Upper lobe of right lung (tissue), 1 donor: ENCODE results near the gene TMEM106C. TPM values are rescaled to one million over a fixed set of nuclear protein-coding genes. Genes with fewer than 3 reads are reported as not detected.

Experiments
- ATAC-seq: fragments of 200-7000 bp; cut with Tn5 transposase; one replicate; pipeline ENCODE4 v1.9.1; 2020; ENCODE audit warnings: mild to moderate bottlenecking, moderate library complexity
- DNase-seq: peaks from one replicate; pipeline ENCODE4 v3.0.0-alpha.2; 2020
- H3K27ac ChIP-seq: fragments of 200-600 bp; one replicate; pipeline ENCODE4 v1.8.0; 2022
- H3K27me3 ChIP-seq: fragments of 200-600 bp; one replicate; pipeline ENCODE4 v1.8.0; 2022; ENCODE audit warnings: mild to moderate bottlenecking
- H3K36me3 ChIP-seq: fragments of 200-600 bp; one replicate; pipeline ENCODE4 v1.8.0; 2022
- H3K4me1 ChIP-seq: fragments of 200-600 bp; one replicate; pipeline ENCODE4 v1.8.0; 2022
- H3K4me3 ChIP-seq: fragments of 200-600 bp; one replicate; pipeline ENCODE4 v1.8.0; 2022; ENCODE audit warnings: mild to moderate bottlenecking
- H3K9me3 ChIP-seq: fragments of 200-600 bp; one replicate; pipeline ENCODE4 v1.8.0; 2022
- intact Hi-C: fragments of 100-400 bp; cut with DNase I; formaldehyde crosslinking; loops from one replicate; pipeline ENCODE4 v1.11.0; 2022
- total RNA-seq: library from RNA; stranded (reverse); fragmentation: NEBNext Ultra II Directional; extraction: Animal tissue kit (Norgen Biotek cat#: 25700); gene quantifications from one replicate; pipeline ENCODE4 v1.2.1, GENCODE V29; 2021
- TF ChIP-seq, protein P1 (sequence below): fragments of 200-600 bp; IDR thresholded peaks from one replicate; pipeline ENCODE4 v1.8.0; 2022; ENCODE audit warnings: antibody characterized with exemption
- donor health status: DM: no; HTN: yes; CAD: no; lungs with severe emphysema.

TMEM106C gene
- total RNA-seq, 1 donor from 2014 or later, result 45.4 TPM

DNA sequence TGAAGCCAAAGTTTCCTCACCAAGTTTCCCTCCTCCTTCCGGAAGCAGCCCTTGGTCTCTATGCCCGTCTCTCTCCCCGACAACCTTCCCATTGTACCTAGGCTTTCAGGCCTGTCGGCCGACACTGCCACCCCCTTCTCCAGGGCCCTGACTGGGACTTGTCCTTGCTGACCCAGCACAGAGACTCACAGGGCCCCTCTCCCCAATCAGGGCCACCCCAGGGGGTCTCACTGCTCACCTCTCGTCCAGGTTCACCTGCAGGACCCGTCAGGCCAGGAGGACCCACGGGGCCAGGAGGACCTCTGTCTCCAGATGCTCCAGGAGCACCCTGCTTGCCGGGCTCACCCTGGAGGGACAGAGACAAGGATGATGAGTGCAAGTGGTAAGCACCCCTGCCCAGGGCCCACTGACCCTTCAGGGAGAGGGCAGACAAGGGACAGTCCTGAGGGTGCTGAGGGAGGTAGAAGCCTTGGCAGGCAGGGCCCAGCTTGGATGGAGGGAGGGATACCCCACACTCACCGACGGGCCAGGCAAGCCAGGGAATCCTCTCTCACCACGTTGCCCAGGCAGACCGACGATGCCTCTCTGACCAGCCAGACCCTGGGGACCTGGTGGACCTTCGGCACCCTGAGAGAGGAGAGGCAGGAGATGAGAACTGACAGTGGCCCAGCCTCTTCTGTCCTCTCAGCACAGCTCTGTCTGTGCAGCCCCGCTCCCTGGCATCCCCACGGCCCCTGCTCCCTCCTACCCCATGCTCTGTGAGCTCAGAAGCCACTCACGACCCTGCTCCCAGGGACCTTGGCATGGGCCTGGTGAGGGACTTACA is 14.6 kb downstream of the TMEM106C start:
- TF ChIP-seq, protein P1, sequence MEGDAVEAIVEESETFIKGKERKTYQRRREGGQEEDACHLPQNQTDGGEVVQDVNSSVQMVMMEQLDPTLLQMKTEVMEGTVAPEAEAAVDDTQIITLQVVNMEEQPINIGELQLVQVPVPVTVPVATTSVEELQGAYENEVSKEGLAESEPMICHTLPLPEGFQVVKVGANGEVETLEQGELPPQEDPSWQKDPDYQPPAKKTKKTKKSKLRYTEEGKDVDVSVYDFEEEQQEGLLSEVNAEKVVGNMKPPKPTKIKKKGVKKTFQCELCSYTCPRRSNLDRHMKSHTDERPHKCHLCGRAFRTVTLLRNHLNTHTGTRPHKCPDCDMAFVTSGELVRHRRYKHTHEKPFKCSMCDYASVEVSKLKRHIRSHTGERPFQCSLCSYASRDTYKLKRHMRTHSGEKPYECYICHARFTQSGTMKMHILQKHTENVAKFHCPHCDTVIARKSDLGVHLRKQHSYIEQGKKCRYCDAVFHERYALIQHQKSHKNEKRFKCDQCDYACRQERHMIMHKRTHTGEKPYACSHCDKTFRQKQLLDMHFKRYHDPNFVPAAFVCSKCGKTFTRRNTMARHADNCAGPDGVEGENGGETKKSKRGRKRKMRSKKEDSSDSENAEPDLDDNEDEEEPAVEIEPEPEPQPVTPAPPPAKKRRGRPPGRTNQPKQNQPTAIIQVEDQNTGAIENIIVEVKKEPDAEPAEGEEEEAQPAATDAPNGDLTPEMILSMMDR, result no peak
- no peak for DNase-seq
- H3K4me1 ChIP-seq, result no peaks in the 10 kb centered on the region
- H3K4me3 ChIP-seq, result no peak overlapping the region
- no peak for ATAC-seq
- no peaks in the 10 kb centered on the region for H3K9me3 ChIP-seq
- H3K27me3 ChIP-seq, result no peaks in the 10 kb centered on the region
- H3K36me3 ChIP-seq, result no peaks in the 10 kb centered on the region
- intact Hi-C loops, result no loop called here
- H3K27ac ChIP-seq, result no peak overlapping the region

GRCh38 chr12:47978598-47978873 is 15.1 kb downstream of the TMEM106C start:
- DNase-seq, result no peak
- Histone ChIP-seq H3K4me3 (no peak overlapping the region), H3K27ac (no peak overlapping the region), H3K27me3 (no peaks in the 10 kb centered on the region), H3K4me1 (no peaks in the 10 kb centered on the region), H3K9me3 (no peaks in the 10 kb centered on the region), H3K36me3 (no peaks in the 10 kb centered on the region)
- TF ChIP-seq, protein P1, result no peak
- no peak for ATAC-seq
- intact Hi-C loops, result no loop called here

GRCh38 chr12:47979166-47979565 is 15.8 kb downstream of the TMEM106C start:
- no peaks in the 10 kb centered on the region for H3K27me3 ChIP-seq
- TF ChIP-seq, protein P1, result no peak
- no peak for ATAC-seq

GRCh38 chr12:47979686-47980085 is 16.3 kb downstream of the TMEM106C start:
- TF ChIP-seq, protein P1, result no peak
- Histone ChIP-seq H3K4me3 (no peak overlapping the region), H3K4me1 (no peaks in the 10 kb centered on the region), H3K36me3 (no peaks in the 10 kb centered on the region), H3K27me3 (no peaks in the 10 kb centered on the region), H3K9me3 (no peaks in the 10 kb centered on the region), H3K27ac (no peak overlapping the region)
- DNase-seq (no peak), ATAC-seq (no peak)
- intact Hi-C loops, result no loop called here

More at GRCh38 chr12:47979166-47979565, 15.8 kb downstream of the TMEM106C start:
- Histone ChIP-seq H3K36me3 (no peaks in the 10 kb centered on the region), H3K4me3 (no peak overlapping the region), H3K4me1 (no peaks in the 10 kb centered on the region), H3K9me3 (no peaks in the 10 kb centered on the region), H3K27ac (no peak overlapping the region)
- no peak for DNase-seq
- intact Hi-C loops, result no loop called here

GRCh38 chr12:47980197-47980596 is 16.8 kb downstream of the TMEM106C start:
- no peaks in the 10 kb centered on the region for H3K9me3 ChIP-seq
- no peak overlapping the region for H3K27ac ChIP-seq
- ATAC-seq (no peak), DNase-seq (no peak)
- no peaks in the 10 kb centered on the region for H3K4me1 ChIP-seq
- H3K36me3 ChIP-seq, result no peaks in the 10 kb centered on the region
- no peak overlapping the region for H3K4me3 ChIP-seq
- H3K27me3 ChIP-seq, result no peaks in the 10 kb centered on the region
- TF ChIP-seq, protein P1, result no peak
- intact Hi-C loops, result no loop called here
